ENCODE measurements around the gene F10.

F10 gene

DNA sequence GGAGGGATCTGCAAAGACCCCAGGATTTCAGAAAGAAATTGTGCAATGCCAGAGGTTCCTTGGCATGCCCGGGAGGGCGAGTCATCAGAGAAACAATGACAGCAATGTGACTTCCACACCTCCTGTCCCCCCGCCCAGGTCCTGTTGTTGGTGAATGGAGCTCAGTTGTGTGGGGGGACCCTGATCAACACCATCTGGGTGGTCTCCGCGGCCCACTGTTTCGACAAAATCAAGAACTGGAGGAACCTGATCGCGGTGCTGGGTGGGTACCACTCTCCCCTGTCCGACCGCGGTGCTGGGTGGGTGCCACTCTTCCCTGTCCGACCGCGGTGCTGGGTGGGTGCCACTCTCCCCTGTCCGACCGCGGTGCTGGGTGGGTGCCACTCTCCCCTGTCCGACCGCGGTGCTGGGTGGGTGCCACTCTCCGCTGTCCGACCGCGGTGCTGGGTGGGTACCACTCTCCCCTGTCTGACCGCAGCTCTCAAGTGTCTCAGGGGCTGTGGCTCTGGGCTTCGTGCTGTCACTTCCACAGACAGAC, 5.2 kb upstream of the F10 start:
- DNase-seq (ENCODE audit: low spot score): no peak

GRCh38 chr13:113117911-113118260, 4.7 kb upstream of the F10 start:
- no peak for DNase-seq (ENCODE audit: low spot score)

- DNase-seq (ENCODE audit: low spot score): no peak
Measured at GRCh38 chr13:113118261-113119021, 4.2 kb upstream of the F10 start.

- no peak for DNase-seq (ENCODE audit: low spot score)
Measured at GRCh38 chr13:113119166-113119821, 3.3 kb upstream of the F10 start.

DNA sequence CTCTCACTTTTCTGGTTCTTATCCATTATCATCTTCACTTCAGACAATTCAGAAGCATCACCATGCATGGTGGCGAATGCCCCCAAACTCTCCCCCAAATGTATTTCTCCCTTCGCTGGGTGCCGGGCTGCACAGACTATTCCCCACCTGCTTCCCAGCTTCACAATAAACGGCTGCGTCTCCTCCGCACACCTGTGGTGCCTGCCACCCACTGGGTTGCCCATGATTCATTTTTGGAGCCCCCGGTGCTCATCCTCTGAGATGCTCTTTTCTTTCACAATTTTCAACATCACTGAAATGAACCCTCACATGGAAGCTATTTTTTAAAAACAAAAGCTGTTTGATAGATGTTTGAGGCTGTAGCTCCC, 2.8 kb upstream of the F10 start:
- DNase-seq (ENCODE audit: low spot score): no peak

DNA sequence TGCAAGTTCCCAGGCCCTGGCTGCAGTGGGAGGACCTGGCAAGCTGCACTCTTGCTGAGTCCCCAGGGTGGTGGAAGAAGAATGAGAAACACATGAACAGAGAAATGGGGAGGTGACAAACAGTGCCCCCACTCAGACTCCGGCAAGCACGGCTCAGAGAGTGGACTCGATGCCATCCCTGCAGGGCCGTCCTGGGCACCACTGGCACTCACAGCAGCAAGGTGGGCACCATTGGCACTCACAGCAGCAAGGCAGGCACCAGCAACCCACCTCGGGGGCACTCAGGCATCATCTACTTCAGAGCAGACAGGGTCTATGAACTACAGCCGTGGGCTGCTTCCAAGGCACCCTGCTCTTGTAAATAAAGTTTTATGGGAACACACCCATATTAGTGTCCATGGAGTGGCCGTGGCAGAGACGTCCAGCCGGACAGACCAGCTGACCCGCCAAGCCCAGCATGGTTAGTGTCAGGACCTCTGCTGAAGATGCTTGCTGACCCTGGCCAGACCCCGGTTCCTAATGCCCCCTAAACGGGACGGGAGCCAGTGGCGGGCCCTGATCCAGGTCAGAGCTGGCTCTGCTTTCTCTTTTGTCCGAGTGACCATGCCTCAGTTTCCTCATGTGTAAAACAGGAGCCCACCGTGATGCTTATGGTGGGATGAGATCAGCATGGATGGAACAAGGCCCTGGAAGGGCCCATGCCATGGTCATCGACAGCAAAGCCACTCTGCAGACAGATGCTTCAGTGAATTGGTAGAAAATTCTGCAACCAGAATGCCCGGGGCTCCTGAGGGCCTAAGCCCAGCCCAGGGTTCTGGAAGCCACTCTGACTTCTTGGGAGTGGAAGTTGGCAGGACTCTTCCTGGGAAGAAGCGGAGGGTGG, 2.1 kb upstream of the F10 start:
- DNase-seq (ENCODE audit: low spot score): no peak

DNA sequence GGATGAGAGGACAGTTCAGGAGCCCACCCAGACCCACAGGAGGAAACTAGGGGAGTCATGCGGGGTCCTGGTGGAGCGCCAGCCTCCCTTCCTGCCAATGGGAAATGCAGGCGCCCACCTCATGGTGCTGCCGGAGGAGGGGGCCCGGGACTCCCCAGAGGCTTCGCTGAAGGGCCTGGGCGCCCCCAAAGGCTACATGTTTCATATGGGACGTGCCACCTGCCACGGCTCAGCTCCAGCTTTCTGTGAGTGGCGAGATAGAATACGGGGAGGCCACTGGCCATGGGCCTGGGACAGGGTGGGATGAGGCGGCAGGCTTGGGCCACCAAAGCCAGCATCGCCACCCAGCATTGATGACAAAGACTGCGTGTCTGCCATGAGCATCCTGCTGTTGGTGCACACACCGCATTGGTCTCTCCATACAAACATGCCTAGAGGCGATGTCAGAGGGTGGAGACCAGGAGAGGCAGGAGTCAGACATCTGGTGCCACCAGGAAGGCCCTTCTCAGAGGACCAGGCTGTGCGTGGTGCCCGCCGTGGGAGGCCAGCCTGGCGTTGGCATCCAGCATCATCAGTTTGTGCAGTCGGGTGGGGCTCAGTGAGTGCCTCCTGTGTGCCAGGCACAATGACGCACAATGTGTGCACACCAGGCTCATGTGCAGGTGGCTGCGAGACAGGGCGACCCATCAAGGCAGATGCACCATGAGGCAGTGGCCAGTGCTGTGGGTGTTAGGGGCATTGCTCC, 1.2 kb upstream of the F10 start:
- DNase-seq (ENCODE audit: low spot score): no peak

- no peak for DNase-seq (ENCODE audit: low spot score)
Measured at GRCh38 chr13:113121928-113122471, 599 bp upstream of the F10 start.

- DNase-seq (ENCODE audit: low spot score): no peak
Measured at GRCh38 chr13:113123226-113124201, 915 bp downstream of the F10 start.

GRCh38 chr13:113124211-113124970, 1.8 kb downstream of the F10 start:
- no peak for DNase-seq (ENCODE audit: low spot score)

DNA sequence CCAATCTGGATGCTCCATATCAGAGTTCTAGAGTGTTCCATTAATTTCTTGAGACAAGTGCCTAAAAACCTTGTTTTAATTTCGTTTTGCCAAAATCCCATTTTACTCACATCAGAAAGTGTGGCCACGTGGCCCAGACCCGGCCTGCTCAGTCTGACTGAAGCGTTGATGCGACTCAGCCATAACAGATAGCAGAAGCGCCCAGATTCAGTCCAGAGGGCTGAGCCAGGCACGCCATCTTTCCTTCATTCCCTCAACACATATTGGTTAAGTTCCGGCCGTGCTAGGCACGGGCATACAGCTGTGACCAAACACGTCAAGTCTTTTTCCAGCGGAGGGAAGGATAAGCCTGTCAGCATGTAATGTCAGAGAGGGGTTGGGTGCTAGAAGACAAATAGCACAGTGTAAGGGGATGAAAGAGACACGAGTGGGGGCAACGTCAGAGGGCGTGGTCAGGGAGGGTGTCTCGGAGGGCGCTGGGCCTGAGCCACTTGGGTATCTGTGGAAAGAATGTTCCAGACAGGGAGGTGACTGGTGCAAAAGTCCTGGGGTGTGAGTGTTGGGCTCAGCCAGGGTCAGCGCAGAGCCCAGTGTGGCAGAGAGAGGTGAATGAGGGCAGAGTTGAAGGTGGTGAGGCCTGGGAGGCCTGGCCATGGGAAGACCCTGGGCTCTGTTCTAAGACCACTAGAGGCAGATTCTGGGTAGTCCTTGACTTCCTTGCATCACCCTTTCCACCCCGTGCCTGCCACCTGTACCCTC, 3.1 kb downstream of the F10 start:
- no peak for DNase-seq (ENCODE audit: low spot score)

DNA sequence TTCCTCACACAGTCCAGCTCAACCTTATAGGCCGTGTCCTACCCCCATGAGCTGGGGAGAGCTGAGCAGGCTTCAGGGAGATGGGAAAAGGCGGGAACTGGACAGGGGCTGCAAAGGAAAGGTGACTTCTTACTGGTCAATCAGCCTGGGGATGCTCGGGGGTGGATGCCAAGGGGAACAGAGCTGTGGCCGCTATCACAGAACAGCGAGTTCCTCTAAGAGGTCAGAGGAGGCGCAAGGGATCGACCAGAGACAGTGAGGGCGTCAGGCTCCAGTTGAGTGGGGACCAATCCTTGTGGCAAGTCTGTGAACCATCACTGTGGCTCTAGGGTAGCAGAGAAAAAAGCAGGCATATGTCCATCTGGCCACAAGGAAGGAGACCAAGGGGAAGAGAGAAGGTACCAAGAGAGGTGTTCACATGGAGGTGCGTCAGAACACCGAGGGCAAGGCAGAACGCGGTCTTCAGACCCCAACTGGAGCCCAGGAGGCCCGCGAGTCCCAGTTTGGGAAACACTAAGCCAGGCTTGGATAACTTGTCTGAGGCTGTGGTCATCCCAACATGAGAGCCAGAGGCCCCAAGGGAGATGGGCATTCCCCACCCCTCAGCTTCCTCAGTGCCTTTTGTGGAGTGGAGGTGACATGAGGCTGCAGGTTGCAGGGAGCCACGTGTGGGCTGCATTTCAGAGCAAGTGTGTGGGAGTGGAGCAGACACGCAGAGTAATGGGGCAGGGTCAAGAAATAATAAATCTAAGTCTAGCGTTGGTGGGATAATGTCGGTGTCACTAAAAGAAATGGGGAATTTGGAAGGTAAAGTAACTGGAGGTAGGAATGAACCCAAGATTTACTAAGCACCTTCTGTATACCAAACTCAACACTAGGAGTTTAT, 3.9 kb downstream of the F10 start:
- DNase-seq (ENCODE audit: low spot score): no peak

DNA sequence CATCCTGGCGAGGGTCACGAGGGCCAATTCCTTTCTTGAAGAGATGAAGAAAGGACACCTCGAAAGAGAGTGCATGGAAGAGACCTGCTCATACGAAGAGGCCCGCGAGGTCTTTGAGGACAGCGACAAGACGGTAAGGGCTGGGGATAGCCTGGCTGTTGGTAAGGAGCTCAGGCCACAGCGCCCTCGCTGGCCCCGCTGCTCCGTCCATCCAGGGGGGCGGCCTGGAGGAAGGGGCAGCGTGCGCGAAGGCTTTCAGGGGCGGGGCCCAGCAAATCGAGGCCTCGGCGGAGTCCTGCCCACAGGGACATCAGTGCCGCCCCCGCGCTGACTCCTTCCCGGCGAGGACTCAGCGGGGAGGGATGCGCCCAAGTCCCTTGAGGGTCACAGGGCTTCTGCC, 6.9 kb downstream of the F10 start:
- no peak for DNase-seq (ENCODE audit: low spot score)

GRCh38 chr13:113129921-113130750, 7.5 kb downstream of the F10 start:
- no peak for DNase-seq (ENCODE audit: low spot score)

DNA sequence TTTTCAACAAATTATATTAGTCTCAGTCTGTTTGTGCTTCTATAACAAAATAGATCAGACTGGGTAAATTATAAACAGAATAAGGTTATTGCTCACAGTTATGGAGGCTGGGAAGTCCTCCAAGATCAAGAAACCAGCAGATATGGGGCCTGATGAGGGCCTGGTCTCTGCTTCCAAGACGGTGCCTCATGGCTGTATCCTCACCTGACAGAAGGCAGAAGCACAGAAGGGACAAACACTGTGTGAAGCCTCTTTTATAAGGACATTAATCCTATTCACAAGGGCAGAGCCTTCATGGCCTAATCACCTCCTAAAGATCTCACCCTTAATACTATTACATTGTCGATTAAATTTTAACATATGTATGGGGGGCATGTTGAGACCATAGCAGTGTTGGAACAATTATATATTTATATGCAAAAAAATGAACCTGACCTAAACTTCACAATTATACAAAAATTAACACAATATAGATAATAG, 12.7 kb downstream of the F10 start:
- DNase-seq (ENCODE audit: low spot score): no peak

GRCh38 chr13:113137691-113138298, 15.2 kb downstream of the F10 start:
- no peak for DNase-seq (ENCODE audit: low spot score)
